Panc1 (cell line): ENCODE data around the gene NPPC. TPM values are rescaled to one million over a fixed set of nuclear protein-coding genes. Genes with fewer than 3 reads are reported as not detected.

Experiments used
- ATAC-seq: fragments of 200-7000 bp; cut with Tn5 transposase; 2 replicates; pipeline ENCODE4 v1.9.1; 2020; ENCODE audit warnings: mild to moderate bottlenecking, moderate library complexity
- BruUV-seq: library from RNA; stranded (reverse); fragments of 400-500 nt; replicated peaks from 2 replicates; lab custom pipeline; 2021; lab: Mats Ljungman, UMichigan
- CTCF ChIA-PET: fragments of 300-600 bp; sonication (Branson Sonifier 250); formaldehyde crosslinking; loops from one replicate; lab custom pipeline; 2022; ENCODE audit warnings: antibody characterized with exemption; lab: Charles Lee
- POLR2A ChIA-PET: fragments of 300-600 bp; sonication (Branson Sonifier 250); formaldehyde crosslinking; loops from one replicate; lab custom pipeline; 2022; ENCODE audit warnings: antibody characterized with exemption; lab: Charles Lee
- DNase-seq: peaks from one replicate; pipeline ENCODE4 v3.0.0-alpha.2; 2010; ENCODE audit warnings: low read depth, low spot score
- H3K27ac ChIP-seq: 2 replicates; pipeline ENCODE4 v1.5.1; 2011; ENCODE audit warnings: mild to moderate bottlenecking, low read length, inconsistent platforms
- H3K27me3 ChIP-seq: fragments of 200-500 bp; sonication (Bioruptor generic); 2 replicates; pipeline ENCODE4 v1.6.0; 2014; ENCODE audit warnings: low read length, inconsistent platforms; ENCODE audit not compliant: control insufficient read depth, insufficient read depth
- H3K36me3 ChIP-seq: fragments of 200-500 bp; sonication (Bioruptor generic); 2 replicates; pipeline ENCODE4 v1.5.1; 2014; ENCODE audit warnings: inconsistent platforms, mild to moderate bottlenecking, low read length, moderate library complexity; ENCODE audit not compliant: control insufficient read depth, insufficient read depth
- H3K4me1 ChIP-seq: 2 replicates; pipeline ENCODE4 v1.5.1; 2011; ENCODE audit warnings: inconsistent platforms, mild to moderate bottlenecking, low read length, moderate library complexity; ENCODE audit not compliant: control insufficient read depth, insufficient read depth
- H3K4me3 ChIP-seq, 2 experiments: 2 replicates each; pipeline ENCODE4 v1.5.1; 2011 to 2012; ENCODE audit warnings: low read depth in 2 of 2, low read length in 2 of 2, mild to moderate bottlenecking in 2 of 2, inconsistent platforms in 1 of 2, moderate library complexity in 1 of 2
- H3K9me3 ChIP-seq: fragments of 200-500 bp; sonication (Bioruptor generic); 2 replicates; pipeline ENCODE4 v1.5.1; 2014; ENCODE audit warnings: low read depth, mild to moderate bottlenecking, inconsistent platforms, low read length, moderate library complexity; ENCODE audit not compliant: control insufficient read depth, insufficient read depth
- POLR2AphosphoS5 ChIP-seq: IDR thresholded peaks from 2 replicates; pipeline ENCODE4 v1.6.1; 2012; ENCODE audit warnings: mild to moderate bottlenecking, low read depth, low read length, moderate library complexity
- SIN3A ChIP-seq: IDR thresholded peaks from 2 replicates; pipeline ENCODE4 v1.6.1; 2012; ENCODE audit warnings: low read depth, mild to moderate bottlenecking, low read length, moderate library complexity, borderline replicate concordance; ENCODE audit not compliant: insufficient read depth
- TCF7L2 ChIP-seq: IDR thresholded peaks from 2 replicates; pipeline ENCODE4 v1.6.1; 2011; ENCODE audit warnings: mild to moderate bottlenecking, low read depth, low read length, inconsistent platforms
- in situ Hi-C: cut with HindIII; loops from 2 replicates; pipeline ENCODE4 v1.10.0; 2016; ENCODE audit warnings: low sequenced_read_pairs, low pct_unique_long_range_greater_than_20kb
- intact Hi-C: fragments of 100-400 bp; cut with micrococcal nuclease; formaldehyde crosslinking; loops from one replicate; pipeline ENCODE4 v1.10.0; 2022; ENCODE audit not compliant: unreplicated experiment
- total RNA-seq: library from RNA; stranded (reverse); gene quantifications from one replicate; pipeline ENCODE4 v1.2.1, GENCODE V29; 2021; ENCODE audit not compliant: unreplicated experiment
- TF ChIP-seq, protein P1 (sequence below): fragments of 450-650 bp; IDR thresholded peaks from 2 replicates; pipeline ENCODE4 v1.5.1; 2017; ENCODE audit warnings: mild to moderate bottlenecking
- TF ChIP-seq, protein P2 (sequence below), 2 experiments: IDR thresholded peaks; 2 replicates each; pipeline ENCODE4 v1.6.1; 2011 to 2012; ENCODE audit warnings: low read depth in 2 of 2, control low read depth in 1 of 2, low read length in 1 of 2, mild to moderate bottlenecking in 1 of 2, moderate library complexity in 1 of 2; ENCODE audit not compliant: insufficient read depth in 1 of 2

Gene NPPC
- total RNA-seq, 1 experiment from 2014 or later = 1.1 TPM

DNA sequence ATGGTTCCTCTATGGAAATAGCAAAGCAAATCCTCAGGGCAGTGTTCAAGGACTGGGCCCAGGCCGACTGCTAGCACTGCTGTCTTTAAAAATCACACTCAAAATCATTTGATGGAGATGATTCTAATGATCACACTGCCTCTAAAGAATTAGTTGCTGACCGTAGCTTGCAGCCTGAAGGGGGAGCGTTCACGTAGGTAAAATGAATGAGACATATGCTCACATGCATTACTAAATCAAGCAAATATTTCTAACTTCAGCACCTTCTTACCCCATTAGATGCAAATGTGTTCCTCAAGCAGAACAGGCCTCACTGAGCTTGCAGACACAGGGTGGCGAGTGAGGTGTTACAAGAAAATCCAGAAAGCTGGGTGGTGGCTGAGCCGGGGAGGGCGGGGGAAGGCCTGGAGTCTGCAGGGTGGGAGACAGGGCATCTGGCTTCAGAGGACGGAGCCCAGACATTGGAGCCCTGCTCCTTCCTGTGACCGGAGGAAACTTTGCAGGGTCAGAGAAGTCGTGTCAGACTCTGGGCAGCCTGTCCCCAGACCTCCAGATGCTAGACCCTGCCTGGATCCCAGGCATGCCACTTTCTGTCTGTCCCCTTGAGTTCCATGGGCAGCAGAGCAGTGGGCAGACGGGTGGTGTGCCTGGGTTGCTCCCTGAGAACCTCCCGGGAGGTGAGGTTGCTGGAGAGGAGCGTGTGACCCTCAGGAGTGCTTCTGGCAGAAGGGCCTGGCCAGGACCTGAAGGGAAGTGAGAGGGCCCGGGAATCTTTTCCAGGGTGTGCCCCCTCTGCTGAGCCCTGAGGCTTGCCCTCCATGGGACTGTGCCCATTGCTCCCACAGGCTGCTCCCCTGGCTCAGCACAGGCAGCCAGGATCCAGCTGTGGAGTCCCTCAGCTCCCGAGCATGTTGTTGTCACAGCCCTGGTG, 7.1 kb upstream of the NPPC start:
- Histone ChIP-seq H3K4me1 (no peaks in the 10 kb centered on the region), H3K36me3 (no peaks in the 10 kb centered on the region), H3K9me3 (no peaks in the 10 kb centered on the region), H3K4me3 (no peak overlapping the region), H3K27me3 (no peaks in the 10 kb centered on the region; the same call in 1 of the 2 replicates), H3K27ac (no peak overlapping the region)
- BruUV-seq = no TSS peak
- in situ Hi-C loops (no loop called here), intact Hi-C loops (no loop called here)
- TF ChIP-seq SIN3A (no peak), TCF7L2 (no peak), POLR2AphosphoS5 (no peak)
- TF ChIP-seq, protein P1, sequence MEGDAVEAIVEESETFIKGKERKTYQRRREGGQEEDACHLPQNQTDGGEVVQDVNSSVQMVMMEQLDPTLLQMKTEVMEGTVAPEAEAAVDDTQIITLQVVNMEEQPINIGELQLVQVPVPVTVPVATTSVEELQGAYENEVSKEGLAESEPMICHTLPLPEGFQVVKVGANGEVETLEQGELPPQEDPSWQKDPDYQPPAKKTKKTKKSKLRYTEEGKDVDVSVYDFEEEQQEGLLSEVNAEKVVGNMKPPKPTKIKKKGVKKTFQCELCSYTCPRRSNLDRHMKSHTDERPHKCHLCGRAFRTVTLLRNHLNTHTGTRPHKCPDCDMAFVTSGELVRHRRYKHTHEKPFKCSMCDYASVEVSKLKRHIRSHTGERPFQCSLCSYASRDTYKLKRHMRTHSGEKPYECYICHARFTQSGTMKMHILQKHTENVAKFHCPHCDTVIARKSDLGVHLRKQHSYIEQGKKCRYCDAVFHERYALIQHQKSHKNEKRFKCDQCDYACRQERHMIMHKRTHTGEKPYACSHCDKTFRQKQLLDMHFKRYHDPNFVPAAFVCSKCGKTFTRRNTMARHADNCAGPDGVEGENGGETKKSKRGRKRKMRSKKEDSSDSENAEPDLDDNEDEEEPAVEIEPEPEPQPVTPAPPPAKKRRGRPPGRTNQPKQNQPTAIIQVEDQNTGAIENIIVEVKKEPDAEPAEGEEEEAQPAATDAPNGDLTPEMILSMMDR = no peak
- ATAC-seq (no peak), DNase-seq (no peak)
- ChIA-PET POLR2A (no interaction called here), CTCF (no interaction called here)

DNA sequence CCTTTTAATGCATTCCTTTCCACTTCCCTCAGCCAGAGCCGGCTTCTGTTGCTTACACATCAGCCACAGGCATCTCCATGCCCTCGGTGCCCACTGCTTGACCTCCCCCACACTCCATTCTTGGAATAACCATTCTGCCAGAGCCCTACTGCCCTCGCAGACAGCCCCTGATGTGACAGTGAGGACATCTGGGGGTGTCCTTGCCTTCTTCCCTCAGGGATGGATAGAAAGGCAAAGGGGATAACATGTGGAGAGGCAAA, 6.4 kb upstream of the NPPC start:
- Histone ChIP-seq H3K27ac (no peak overlapping the region), H3K4me1 (no peaks in the 10 kb centered on the region), H3K4me3 (no peak overlapping the region), H3K27me3 (no peaks in the 10 kb centered on the region; the same call in 1 of the 2 replicates), H3K9me3 (no peaks in the 10 kb centered on the region), H3K36me3 (no peaks in the 10 kb centered on the region)
- ChIA-PET CTCF (no interaction called here), POLR2A (no interaction called here)
- no peak for DNase-seq
- TF ChIP-seq, protein P1 = no peak
- TF ChIP-seq POLR2AphosphoS5 (no peak), TCF7L2 (no peak), SIN3A (no peak)
- TF ChIP-seq, protein P2, sequence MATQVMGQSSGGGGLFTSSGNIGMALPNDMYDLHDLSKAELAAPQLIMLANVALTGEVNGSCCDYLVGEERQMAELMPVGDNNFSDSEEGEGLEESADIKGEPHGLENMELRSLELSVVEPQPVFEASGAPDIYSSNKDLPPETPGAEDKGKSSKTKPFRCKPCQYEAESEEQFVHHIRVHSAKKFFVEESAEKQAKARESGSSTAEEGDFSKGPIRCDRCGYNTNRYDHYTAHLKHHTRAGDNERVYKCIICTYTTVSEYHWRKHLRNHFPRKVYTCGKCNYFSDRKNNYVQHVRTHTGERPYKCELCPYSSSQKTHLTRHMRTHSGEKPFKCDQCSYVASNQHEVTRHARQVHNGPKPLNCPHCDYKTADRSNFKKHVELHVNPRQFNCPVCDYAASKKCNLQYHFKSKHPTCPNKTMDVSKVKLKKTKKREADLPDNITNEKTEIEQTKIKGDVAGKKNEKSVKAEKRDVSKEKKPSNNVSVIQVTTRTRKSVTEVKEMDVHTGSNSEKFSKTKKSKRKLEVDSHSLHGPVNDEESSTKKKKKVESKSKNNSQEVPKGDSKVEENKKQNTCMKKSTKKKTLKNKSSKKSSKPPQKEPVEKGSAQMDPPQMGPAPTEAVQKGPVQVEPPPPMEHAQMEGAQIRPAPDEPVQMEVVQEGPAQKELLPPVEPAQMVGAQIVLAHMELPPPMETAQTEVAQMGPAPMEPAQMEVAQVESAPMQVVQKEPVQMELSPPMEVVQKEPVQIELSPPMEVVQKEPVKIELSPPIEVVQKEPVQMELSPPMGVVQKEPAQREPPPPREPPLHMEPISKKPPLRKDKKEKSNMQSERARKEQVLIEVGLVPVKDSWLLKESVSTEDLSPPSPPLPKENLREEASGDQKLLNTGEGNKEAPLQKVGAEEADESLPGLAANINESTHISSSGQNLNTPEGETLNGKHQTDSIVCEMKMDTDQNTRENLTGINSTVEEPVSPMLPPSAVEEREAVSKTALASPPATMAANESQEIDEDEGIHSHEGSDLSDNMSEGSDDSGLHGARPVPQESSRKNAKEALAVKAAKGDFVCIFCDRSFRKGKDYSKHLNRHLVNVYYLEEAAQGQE (IDR thresholded peaks at IDR 0.05; ENCODE audit: insufficient read depth in 1 of 2, low read depth in 2 of 2, low read length in 1 of 2) = no peak
- no TSS peak for BruUV-seq
- no peak for ATAC-seq
- intact Hi-C loops (no loop called here), in situ Hi-C loops (no loop called here)
